Keratinocyte (primary cell): ENCODE data around the gene F8A1. TPM values are rescaled to one million over a fixed set of nuclear protein-coding genes. Genes with fewer than 3 reads are reported as not detected.
"Not testable (repeated sequence)": the region's sequence is repeated elsewhere in the genome, so short reads cannot be mapped to it uniquely, and the experiment has no call there.

Experiments used
- DNase-seq: peaks from one replicate; pipeline ENCODE4 v3.0.0-alpha.2; 2011; ENCODE audit warnings: low read depth, missing footprints, low spot score
- FAIRE-seq: peaks from 2 replicates; lab custom pipeline; 2011; peaks lifted over from hg19 to GRCh38; lab: Jason Lieb, UNC
- H2AFZ ChIP-seq: 2 replicates; pipeline ENCODE4 v1.6.0; 2012; ENCODE audit warnings: low read length, control low read depth, inconsistent platforms; ENCODE audit not compliant: control insufficient read depth
- H3K27ac ChIP-seq: 2 replicates; pipeline ENCODE4 v1.5.1; 2011; ENCODE audit warnings: low read length; ENCODE audit not compliant: control insufficient read depth, insufficient read depth
- H3K27me3 ChIP-seq: 3 replicates; pipeline ENCODE4 v1.6.0; 2011; ENCODE audit warnings: low read length; ENCODE audit not compliant: control insufficient read depth, insufficient read depth; ENCODE audit errors: extremely low read depth
- H3K36me3 ChIP-seq, 2 experiments: 2 replicates in 1 of 2; 3 replicates in 1 of 2; pipeline ENCODE4 v1.5.1; 2011; ENCODE audit warnings: low read length in 2 of 2, mild to moderate bottlenecking in 1 of 2; ENCODE audit not compliant: control insufficient read depth in 2 of 2, insufficient read depth in 2 of 2; ENCODE audit errors: extremely low read depth in 1 of 2
- H3K4me1 ChIP-seq: 3 replicates; pipeline ENCODE4 v1.5.1; 2011; ENCODE audit warnings: low read length; ENCODE audit not compliant: control insufficient read depth, insufficient read depth; ENCODE audit errors: extremely low read depth
- H3K4me2 ChIP-seq: 3 replicates; pipeline ENCODE4 v1.6.0; 2011; ENCODE audit warnings: low read depth, low read length; ENCODE audit not compliant: control insufficient read depth, insufficient read depth; ENCODE audit errors: extremely low read depth
- H3K4me3 ChIP-seq, 3 experiments: fragments of 200-600 bp in 1 of 3; sonication (generic) in 1 of 3; 2 replicates in 2 of 3; 3 replicates in 1 of 3; pipeline ENCODE4 v1.5.1; 2011 to 2016; ENCODE audit warnings: low read length in 3 of 3, mild to moderate bottlenecking in 3 of 3, control low read depth in 2 of 3, inconsistent platforms in 1 of 3, low read depth in 1 of 3, mixed read lengths in 1 of 3, mixed run types in 1 of 3, moderate library complexity in 1 of 3; ENCODE audit not compliant: control insufficient read depth in 2 of 3, insufficient read depth in 2 of 3; ENCODE audit errors: extremely low read depth in 1 of 3
- H3K79me2 ChIP-seq: 2 replicates; pipeline ENCODE4 v1.6.0; 2012; ENCODE audit warnings: low read length; ENCODE audit not compliant: control insufficient read depth, insufficient read depth
- H3K9ac ChIP-seq: 3 replicates; pipeline ENCODE4 v1.6.0; 2011; ENCODE audit warnings: low read length; ENCODE audit not compliant: control insufficient read depth, insufficient read depth; ENCODE audit errors: extremely low read depth
- H3K9me1 ChIP-seq: 3 replicates; pipeline ENCODE4 v1.6.0; 2011; ENCODE audit warnings: low read length; ENCODE audit not compliant: control insufficient read depth, insufficient read depth; ENCODE audit errors: extremely low read depth
- H3K9me3 ChIP-seq: 2 replicates; pipeline ENCODE4 v1.5.1; 2012; ENCODE audit warnings: low read depth, low read length; ENCODE audit not compliant: control insufficient read depth
- H4K20me1 ChIP-seq: 3 replicates; pipeline ENCODE4 v1.6.0; 2011; ENCODE audit warnings: low read length; ENCODE audit not compliant: control insufficient read depth, insufficient read depth; ENCODE audit errors: extremely low read depth
- CTCF ChIP-seq, 3 experiments: IDR thresholded peaks in 1 of 3; conservative IDR thresholded peaks in 1 of 3; optimal IDR thresholded peaks in 1 of 3; 2 replicates in 2 of 3; 3 replicates in 1 of 3; pipeline versions ENCODE3 to v1.5.1; 2011; ENCODE audit warnings: low read length in 3 of 3, mild to moderate bottlenecking in 3 of 3, moderate library complexity in 2 of 3, control low read depth in 1 of 3, inconsistent platforms in 1 of 3; ENCODE audit not compliant: insufficient read depth in 2 of 3; ENCODE audit errors: extremely low read depth in 1 of 3
- EZH2 ChIP-seq: IDR thresholded peaks from one replicate; pipeline ENCODE4 v1.6.1; 2012; ENCODE audit warnings: inconsistent platforms, mild to moderate bottlenecking, low read length, moderate library complexity
- dilution Hi-C: fragments of 300-500 bp; cut with MboI; formaldehyde crosslinking; loops from one replicate; pipeline ENCODE4 v1.7.0; 2020; ENCODE audit warnings: low sequenced_read_pairs; ENCODE audit not compliant: extremely low pct_ligation_motif_present
- polyA plus RNA-seq, 5 experiments: library from polyadenylated mRNA; depleted of rRNA in 3 of 5; stranded (reverse) in 3 of 5; stranded (forward) in 1 of 5; unstranded in 1 of 5; fragments of >200 nt; gene quantifications; 1 replicate in 1 of 5; 2 replicates in 3 of 5; 3 replicates in 1 of 5; pipeline versions ENCODE4 v1.2.1 to v1.2.3, GENCODE V29; 2011 to 2012; ENCODE audit warnings: missing spikeins in 2 of 5, low read depth in 1 of 5, low replicate concordance in 1 of 5

F8A1 gene
- polyA plus RNA-seq, 1 donor (not counting 4 experiments of a cell fraction or from before 2014, with no cell fraction given): 3.5 TPM

GRCh38 chrX:154886789-154887221, 650 bp downstream of the F8A1 start:
- H3K9me1 ChIP-seq, H3K27ac ChIP-seq, H3K9me3 ChIP-seq, H3K4me3 ChIP-seq, H3K4me2 ChIP-seq, H3K9ac ChIP-seq, H4K20me1 ChIP-seq, FAIRE-seq, dilution Hi-C loops, H3K36me3 ChIP-seq, H3K79me2 ChIP-seq, H3K4me1 ChIP-seq, H3K27me3 ChIP-seq, H2AFZ ChIP-seq, DNase-seq: not testable (repeated sequence)

GRCh38 chrX:154890990-154891639, 5.0 kb downstream of the F8A1 start:
- no peak overlapping the region for H3K4me3 ChIP-seq
- TF ChIP-seq EZH2 (no peak), CTCF (optimal IDR thresholded peaks at IDR 0.05 in 1 of 3, IDR thresholded peaks at IDR 0.05 in 1 of 3, conservative IDR thresholded peaks at IDR 0.05 in 1 of 3; ENCODE audit: extremely low read depth in 1 of 3, insufficient read depth in 2 of 3, low read length in 3 of 3) (no peak)
- dilution Hi-C loops: no loop called here
- no peak overlapping the region for H3K27ac ChIP-seq
- H3K79me2 ChIP-seq: no peaks in the 10 kb centered on the region
- no peak overlapping the region for H2AFZ ChIP-seq
- FAIRE-seq (no peak), DNase-seq (no peak)
- H3K4me2 ChIP-seq: no peak overlapping the region
- no peaks in the 10 kb centered on the region for H4K20me1 ChIP-seq
- no peaks in the 10 kb centered on the region for H3K9me1 ChIP-seq
- H3K36me3 ChIP-seq: no peaks in the 10 kb centered on the region
- no peaks in the 10 kb centered on the region for H3K27me3 ChIP-seq
- no peak overlapping the region for H3K9ac ChIP-seq
- no peaks in the 10 kb centered on the region for H3K4me1 ChIP-seq
- H3K9me3 ChIP-seq: no peaks in the 10 kb centered on the region

GRCh38 chrX:154892296-154892695, 6.1 kb downstream of the F8A1 start:
- FAIRE-seq: no peak

More at GRCh38 chrX:154892296-154892695, 6.1 kb downstream of the F8A1 start:
- Histone ChIP-seq H3K27ac (no peak overlapping the region), H4K20me1 (no peaks in the 10 kb centered on the region), H3K4me1 (no peaks in the 10 kb centered on the region), H3K9ac (no peak overlapping the region), H3K9me1 (no peaks in the 10 kb centered on the region), H3K27me3 (no peaks in the 10 kb centered on the region), H3K4me3 (no peak overlapping the region), H3K36me3 (no peaks in the 10 kb centered on the region), H3K79me2 (no peaks in the 10 kb centered on the region), H3K4me2 (no peak overlapping the region), H3K9me3 (no peaks in the 10 kb centered on the region), H2AFZ (no peak overlapping the region)
- no peak for DNase-seq
- TF ChIP-seq EZH2 (no peak), CTCF (optimal IDR thresholded peaks at IDR 0.05 in 1 of 3, IDR thresholded peaks at IDR 0.05 in 1 of 3, conservative IDR thresholded peaks at IDR 0.05 in 1 of 3; ENCODE audit: extremely low read depth in 1 of 3, insufficient read depth in 2 of 3, low read length in 3 of 3) (no peak)
- dilution Hi-C loops: no loop called here
